Fibroblast of the conjunctiva (primary cell): ENCODE measurements around the gene ATXN3.

Experiments used
- DNase-seq: peaks from one replicate; pipeline ENCODE4 v3.0.0-alpha.2; 2010; ENCODE audit warnings: low read depth

Gene ATXN3

DNA sequence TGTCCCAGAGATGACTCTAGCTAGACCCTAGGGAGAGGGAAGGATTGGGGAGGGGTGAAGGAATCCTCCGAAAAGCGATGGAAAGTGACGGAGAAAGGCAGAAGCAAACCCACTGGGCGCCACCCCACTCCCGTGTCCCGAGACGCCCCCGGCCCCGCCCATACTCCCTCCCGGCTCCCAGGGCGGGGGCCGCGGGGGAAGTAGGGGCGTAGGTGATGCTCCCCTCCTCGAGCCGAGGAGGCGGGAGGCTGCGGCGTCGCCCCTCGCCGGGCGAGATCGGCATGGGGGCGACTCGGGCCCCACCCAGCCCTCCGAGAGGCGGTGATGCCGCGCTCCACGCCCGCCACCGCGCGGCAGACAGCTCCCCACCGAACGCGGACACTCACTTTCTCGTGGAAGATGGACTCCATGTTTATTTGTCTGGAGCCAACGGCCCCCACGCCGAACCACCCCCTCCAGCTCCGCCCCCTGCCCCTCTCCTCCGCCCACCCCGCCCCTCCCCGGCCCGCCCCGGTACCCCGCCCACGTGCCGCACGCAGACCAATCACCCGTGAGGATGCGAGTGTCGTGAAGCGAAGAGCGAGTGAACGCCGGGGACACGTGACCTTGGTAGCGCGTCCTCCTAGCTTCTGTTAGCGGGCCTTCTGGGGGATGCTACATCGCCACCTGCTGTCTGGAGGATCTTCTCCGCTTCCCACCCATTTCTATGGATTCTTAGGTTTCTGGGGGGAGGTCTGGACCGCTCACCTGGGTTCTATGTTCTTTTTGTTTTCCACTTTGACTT is at the start of gene ATXN3:
TSS of gene ATXN3 (minus strand) at position 440 of the 784 bp plus-strand sequence. CDS start at position 410, 30 bp downstream.
- peak; percentile 98 for DNase-seq

DNA sequence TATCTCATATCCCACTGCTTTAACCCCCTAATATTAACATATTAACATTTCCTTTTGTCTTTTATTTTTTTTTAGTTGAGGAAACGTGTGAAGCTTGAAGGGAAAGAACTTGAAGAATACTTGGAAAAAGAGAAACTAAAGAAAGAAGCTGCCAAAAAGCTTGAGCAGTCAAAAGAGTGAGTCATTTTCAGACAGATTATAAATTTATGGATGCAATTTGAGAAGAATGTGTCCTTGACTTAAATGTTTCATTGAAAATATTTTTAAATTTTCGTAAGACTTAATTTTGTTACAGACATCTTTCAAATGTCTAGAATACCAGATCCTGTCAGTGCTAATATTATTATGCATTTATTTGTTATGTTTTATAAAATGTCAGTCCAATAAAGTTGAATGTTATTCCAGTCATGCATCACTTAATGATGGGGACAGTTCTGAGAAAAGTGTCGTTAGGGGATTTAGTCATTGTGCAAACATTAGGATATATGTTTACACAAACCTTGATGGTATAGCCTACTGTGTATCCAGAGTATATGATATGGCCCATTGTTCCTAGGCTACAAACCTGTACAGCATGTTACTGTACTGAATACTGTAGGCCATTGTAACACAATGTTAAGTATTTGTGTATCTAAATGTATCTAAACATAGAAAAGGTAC is 48.0 kb upstream of the ATXN3 start:
- no peak for DNase-seq

DNA sequence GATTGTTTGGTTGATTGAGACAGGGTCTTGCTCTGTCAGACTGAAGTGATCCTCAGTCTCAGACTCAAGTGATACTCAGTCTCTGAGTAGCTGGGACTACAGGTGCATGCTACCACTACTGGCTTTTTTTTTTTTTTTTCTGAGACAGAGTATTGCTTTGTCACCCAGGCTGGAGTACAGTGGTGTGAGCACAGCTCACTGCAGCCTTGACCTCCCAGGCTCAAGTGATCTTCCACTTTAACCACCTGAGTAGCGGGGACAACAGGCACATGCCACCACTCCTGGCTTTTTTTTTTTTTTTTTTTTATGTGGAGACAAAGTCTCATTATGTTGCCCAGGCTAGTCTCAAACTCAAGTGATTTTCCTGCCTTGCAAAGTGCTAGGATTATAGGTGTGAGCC is 47.2 kb upstream of the ATXN3 start:
- DNase-seq = no peak

DNA sequence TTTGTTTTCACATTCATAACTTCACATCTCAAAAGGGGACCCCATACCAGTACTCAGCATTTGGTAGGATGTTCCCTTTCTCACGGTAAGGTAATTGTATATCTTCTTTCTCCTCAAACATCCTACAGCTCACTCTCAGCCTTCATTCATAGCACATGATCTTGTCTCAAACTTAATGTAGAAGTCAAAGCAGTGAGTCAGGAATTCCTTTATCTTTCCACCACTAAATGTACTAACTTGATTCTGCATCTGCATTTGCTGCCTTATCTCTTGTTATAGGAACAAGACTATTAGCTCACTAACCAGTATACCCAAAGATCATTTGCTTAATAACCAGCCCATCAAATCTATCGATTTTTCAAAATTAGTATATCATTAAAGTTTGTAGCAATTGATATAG is 38.3 kb upstream of the ATXN3 start:
- DNase-seq = no peak

DNA sequence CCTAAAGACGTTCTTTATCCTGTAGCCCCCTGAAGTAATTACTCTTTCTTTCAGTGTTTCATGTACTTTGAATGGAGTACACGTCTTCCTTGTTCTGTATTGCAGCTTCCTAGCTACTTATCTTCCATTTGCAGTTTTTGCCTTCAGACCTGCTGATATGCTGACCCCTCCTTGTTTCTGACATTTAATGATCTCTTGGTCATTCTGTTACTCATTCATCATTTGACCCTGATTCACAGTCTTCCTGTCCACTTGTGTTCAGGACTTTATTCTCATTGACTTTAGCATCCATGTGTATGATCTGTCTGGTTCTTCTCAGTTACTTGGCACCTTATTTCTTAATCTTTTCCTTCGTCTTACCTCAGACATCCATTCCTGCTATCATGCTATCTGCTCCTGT is 37.6 kb upstream of the ATXN3 start:
- DNase-seq = no peak

DNA sequence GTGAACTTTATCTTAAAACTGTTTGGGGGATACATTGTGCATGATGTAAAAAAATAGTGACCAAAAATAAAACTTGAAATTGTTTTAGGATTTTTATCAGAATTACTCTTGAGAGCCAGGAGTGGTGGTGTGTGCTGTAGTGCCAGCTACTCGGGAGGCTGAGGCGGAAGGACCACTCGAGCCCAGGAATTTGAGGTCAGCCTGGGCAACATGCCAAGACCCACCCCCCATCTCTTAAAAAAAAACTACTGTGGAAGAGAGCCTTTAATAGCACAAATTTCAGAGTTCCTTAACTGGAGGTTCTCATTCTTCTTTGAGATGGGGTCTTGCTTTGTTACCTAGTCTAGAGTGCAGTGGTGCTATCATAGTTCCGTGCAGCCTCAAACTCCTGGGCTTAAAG is 36.9 kb upstream of the ATXN3 start:
- no peak for DNase-seq

DNA sequence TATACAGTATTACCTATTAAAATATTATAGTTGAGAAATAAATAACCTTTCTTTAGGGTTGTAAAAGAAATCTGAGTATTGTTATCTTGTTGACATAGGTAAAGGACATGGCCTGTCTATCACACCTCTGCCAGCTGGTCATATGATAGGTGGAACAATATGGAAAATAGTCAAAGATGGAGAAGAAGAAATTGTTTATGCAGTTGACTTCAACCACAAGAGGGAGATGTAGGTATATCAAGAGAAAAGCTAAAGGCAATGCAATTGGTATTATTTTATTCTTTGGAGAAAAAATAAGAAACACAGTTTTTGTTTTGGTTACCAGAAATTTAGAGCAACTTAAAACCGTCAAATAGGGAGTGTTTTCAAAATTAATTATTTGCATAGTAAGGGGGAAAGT is 28.9 kb upstream of the ATXN3 start:
- DNase-seq = peak; percentile 48

DNA sequence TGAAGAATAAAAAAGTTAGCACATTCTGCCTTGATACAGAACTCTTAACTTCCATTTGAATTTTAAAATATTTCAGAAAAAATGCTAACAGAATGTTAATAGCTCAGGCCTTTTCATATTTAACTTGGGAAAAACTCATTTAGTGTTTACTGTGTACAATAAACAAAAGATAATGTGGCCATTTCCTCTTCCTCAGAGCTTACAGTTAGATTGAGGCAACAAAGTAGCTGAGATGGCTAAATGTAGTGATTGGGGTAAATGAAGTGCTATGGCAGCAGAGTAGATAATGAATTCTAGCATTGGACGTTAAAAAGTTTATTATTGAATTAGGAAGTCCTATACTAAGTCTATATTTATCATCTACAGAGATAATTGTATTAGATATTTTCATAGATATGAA is 28.1 kb upstream of the ATXN3 start:
- DNase-seq = no peak

DNA sequence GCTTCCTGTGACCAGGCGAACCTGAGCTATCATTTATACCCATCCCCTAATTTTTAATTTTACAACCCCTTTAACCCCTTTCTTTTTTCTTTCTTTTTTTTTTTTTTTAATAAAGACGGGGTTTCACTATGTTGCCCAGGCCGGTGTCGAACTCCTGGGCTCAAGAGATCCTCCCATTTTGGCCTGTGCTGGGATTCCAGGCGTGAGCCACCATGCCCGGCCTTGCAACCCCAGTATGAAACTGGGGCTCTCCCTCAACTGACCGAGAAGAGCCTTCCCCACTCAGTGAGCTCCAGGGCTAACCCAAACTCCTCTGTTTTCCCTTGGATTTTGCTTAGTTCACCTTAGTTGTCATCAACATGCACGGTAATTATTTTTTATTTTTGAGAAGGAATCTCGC is 16.4 kb upstream of the ATXN3 start:
- DNase-seq = no peak

DNA sequence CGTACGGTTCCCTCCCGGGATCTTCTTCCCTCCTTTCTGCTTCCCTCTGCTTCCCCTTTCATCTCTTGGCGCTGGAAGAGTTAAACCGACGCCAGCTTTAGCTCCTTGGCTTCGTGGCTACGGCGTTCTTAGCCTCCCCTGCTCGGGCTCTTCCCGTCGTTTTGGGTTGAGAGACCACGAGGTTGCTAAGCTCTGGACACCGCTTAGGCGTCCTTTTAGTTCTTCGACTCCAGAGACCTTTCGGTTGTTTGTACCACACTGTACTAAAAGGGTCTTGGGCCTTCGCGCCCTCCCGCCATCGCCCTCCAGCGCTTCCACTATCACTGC is 15.9 kb upstream of the ATXN3 start:
- DNase-seq = no peak

DNA sequence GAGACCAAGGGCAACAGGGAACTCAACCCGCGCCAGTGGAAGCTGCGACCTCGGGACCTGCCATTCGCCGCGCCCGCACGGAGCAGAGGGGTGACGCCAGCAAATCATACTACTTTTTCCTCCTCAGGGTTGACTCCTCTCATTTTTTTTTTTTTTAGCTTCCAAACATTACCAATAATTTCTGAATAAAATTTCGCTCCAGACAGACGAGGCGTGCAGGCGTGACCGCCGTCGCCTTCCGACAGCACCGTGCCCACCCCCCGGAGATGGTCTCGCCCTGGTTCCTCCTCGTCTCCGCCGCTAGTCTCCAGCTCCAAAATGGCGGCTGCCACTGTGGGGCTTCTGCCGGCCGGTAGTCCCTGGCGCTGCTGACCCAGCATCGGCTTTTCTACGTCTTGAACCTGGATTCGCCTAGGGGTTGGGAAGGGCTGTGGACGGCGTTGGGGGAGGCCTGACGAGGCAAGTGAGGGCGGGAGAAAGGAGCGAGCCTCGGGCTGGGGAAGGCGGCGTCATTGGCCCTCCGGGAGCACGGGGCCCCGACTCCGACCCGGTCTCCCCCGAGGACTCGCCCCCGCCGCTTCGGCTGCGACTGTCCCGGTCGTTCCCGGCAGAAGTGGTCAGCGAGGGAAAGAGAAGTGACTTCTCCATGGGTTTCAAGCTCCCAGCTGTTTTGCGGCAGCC is 15.4 kb upstream of the ATXN3 start, which contains the start of the genes CPSF2 and NDUFB1:
TSS of gene CPSF2 (plus strand) at position 300 of the 681 bp plus-strand sequence. CDS start 9,016 bp downstream, outside the sequence.
TSS of gene NDUFB1 (minus strand) at position 37 of the 681 bp plus-strand sequence. CDS start 4,069 bp downstream, outside the sequence.
- peak; percentile 33 for DNase-seq

DNA sequence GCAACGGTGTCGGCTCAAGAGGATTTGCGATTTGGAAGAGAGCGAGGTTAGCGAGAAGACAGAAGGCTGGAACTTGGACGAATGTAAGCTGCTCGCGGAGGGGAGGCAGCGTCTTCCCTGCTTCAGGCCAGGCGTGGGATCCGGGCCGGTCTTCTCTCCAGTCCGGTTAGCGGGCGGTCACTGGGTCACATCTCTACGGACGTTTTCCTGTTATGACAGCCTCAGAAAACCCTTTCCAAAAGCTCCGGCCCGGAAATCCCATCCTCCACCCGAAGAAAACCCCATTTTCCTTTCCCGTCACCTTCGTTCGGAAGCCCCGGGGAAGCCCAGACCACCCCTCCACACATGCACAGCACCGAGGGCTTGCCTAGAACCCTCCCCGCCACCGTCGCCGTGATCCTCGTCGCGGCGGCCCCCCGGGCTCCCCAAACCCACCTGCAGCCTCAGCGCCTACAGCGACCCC is 14.9 kb upstream of the ATXN3 start:
- DNase-seq = peak; percentile 9

DNA sequence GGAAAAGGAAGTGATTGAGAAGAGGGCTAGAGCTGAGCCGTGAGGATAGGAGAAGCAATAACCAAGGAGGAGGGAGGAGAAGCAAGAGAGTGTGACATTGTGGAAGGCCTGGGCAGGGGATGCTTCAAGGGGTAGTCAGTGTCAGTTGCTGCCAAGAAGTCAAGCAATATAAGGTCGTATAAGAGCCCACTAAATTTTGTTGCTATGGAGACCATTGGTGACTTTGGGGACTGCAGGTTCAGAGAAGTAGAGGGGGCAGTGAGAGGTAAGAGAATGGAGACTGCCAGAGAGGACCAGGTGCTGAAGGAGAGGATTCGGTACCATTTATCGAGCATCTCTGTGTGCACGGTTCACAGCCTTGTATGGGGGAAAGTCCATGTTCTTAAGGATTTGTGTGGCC is 3.1 kb upstream of the ATXN3 start:
- no peak for DNase-seq

DNA sequence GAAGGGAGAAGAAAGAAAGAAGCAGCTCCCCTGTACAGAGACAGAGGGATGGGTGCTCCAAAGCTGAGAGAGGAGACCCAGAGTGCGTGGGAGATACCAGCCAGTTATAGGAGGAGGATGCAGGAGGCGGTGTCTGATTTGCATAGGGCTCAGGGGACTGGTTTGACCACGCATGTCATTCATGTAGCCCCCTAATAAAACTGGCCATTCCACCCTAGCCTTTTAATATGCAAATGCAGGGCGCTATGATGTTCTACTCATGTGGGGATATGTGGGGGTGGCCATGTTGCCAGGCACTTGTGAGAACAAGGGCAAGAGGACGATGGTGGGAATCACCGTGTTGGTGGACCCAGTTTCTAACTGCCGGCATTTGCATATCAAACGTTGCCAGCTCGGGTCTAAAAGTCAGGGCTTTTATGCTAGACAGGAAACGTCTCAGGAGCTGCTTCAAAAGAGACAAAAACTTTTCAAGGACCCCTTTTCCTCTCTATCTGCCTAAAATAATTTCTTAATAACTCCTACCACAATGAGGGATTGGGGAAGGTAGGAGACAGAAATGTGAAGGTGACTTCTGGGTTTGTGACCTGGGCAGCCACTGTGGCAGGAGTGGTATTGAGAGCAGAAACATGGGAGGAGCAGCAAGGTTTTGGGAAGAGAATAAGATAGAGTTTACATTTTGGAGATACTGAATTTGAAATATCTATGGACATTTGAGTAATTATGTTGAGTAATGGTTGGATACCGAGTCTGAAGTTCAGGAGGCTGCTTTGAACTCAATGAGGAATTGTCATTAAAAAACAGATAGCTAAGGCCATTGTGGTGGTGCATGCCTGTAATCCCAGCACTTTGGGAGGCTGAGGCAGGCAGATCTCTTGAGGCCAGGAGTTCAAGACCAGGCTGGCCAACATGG is 2.2 kb upstream of the ATXN3 start:
- DNase-seq = no peak

DNA sequence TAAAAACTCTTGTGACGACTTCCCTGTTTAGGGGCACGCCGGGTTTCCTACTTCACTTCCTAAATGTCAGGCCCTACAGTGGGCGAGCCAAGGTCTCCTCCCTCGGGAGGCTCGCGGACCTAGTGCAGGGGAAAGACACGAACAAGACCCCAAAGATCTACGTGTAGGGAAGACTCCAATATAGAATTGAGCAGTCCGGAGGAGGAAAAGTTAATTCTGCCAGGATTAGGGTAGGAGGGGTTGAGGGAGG is 564 bp downstream of the ATXN3 start:
- DNase-seq = no peak

DNA sequence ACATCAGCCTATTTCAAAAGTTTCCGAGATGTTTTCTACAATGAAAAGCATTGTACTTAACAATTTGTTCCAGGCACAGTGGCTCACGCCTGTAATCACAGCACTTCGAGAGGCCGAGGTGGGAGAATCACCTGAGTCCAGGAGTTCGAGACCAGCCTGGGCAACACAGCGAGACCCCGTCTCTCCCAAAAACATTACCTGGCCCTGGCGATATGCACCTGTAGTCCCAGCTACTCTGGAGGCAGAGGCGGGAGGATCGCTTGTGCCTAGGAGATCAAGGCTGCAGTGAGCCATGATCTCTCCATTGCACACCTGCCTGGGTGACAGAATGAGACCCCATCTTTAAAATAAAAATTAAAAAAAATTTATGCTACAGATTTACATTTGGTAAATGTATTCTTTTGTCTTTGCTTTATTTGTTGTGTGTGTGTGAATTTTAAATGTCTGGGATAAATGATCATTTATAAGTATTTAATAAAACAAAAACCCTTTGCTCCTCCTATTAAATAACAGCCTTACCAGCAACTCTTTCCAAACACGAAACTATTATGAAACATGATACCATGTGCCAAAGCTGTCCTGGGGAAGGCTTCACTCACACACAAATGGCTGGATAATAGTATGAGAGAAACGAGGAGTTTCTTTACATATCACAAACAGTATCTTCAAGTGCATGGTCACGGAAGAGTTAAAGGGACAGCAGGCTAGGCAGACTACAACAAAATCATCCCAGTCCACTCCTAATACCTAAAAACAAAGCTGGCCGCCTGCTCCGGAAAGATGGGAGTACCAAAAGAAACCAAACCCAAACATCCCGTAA is 1.1 kb downstream of the ATXN3 start:
- DNase-seq = peak; percentile 8

DNA sequence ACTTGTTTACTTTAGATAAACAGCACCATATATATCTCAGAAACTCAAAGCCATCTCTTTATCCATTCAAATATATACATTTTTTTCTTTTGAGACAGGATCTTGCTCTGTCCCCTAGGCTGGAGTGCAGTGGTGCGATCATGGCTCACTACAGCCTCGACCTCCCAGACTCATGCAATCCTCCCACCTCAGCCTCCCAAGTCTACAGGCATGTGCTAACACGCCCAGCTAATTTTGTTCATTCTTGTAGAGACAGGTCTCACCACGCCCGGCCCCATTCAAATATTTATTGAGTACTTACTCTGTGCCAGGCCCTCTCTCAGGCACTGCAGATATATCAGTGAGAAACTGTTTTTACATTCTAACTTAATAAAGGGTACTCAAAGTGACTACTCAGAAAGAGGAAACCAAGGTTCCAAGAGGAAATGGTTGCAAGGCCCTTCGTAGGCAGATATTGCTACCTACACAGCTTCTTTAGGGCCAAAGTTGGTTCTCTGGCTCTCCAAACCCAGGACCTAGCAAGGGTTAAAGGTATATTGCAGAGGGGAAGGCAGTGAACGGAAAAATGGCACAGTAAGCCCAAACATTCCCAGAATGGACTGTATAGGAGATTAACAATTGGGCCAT is 2.9 kb downstream of the ATXN3 start:
- DNase-seq = no peak

DNA sequence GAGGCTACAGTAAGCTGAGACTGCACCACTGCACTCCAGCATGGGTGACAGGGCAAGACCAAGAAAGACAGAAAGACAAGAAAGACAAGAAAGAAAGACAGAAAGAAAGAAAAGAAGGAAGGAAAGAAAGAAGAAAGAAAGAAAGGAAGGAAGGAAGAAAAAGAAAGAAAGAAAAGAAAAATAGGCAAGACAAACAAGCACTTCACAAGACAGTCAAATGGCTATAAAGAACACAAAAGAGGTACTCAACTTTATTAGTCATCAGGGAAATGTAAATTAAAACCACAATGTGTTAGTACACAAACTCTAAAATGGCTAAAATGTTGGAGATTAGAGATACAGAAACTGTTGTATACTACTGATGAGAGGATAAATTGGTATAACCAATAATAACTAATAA is 6.6 kb downstream of the ATXN3 start:
- DNase-seq = no peak

DNA sequence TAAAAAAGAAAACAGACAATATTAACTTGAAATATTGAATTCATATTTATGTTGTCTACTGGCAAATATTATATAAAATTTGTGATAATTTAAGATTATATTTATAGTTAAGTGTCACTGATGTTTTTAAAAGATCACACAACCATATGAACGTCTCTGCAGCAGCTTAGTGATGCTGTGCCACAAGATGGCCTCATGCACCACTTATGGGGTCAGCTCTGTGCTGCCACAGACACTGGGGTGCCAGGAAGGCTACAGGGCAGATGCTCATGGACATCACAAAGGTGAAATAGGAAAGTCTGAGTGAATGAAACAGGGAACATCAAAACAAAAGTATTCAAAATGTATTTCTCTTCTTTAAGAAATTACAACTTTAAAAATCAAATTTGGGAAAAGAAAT is 13.1 kb downstream of the ATXN3 start:
- DNase-seq = no peak

DNA sequence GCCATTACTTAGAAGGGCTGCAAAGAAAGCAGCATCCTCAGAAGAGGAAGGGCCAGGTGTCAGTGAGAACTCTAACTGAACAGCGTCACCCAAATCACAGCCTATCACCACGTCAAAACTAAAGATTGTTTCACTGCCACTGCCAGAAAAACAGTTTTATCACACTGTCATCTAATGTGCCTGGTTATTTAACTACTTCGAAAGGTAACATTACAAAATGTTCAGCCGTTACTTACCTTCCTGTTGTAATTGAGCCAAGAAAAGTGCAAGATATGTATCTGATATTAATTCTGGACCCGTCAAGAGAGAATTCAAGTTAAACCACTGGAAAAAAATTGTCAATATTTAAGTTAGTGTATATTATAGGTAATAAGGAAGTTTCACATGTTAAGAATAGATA is 17.9 kb downstream of the ATXN3 start:
- DNase-seq = no peak

DNA sequence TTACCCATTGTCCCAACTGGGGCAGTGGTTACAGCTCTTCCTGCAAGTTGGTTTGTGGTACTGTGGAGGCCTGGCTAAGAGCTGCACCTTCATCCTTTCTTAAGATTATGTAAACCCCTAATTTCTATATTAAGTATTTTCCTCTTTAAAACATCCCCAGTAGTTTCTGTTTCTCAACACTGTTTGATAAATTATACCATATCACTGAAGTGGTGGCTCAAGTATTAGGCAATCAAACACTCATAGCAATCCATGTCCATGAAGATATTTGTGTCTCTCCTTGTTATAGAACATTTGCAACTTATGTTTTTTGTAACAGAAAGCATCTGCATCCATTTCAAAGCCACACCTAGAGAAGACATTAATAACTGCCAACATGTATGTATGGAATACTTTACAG is 31.8 kb downstream of the ATXN3 start:
- no peak for DNase-seq
